ENCODE results near the gene NFU1.

GRCh38 chr2:69469784-69470183 is 32.5 kb upstream of the NFU1 start:
- no peak for TF ChIP-seq POLR2A (IDR thresholded peaks at IDR 0.05)
- no peak for TF ChIP-seq CTCF (IDR thresholded peaks at IDR 0.05)
